Upper lobe of left lung (tissue), 6 donors: ENCODE results near the gene ELOVL4. TPM values are rescaled to one million over a fixed set of nuclear protein-coding genes. Genes with fewer than 3 reads are reported as not detected.
A peak's percentile ranks its signal among the peaks of the same experiment; 100 is the strongest.

Experiments
- ATAC-seq, 2 donors: fragments of 200-7000 bp; cut with Tn5 transposase; one replicate each; pipeline ENCODE4 v1.9.1; 2022; ENCODE audit warnings: mild to moderate bottlenecking in 2 of 2, moderate library complexity in 2 of 2; ENCODE audit not compliant: low FRiP score in 2 of 2
- DNase-seq, 2 donors: peaks; one replicate each; pipeline ENCODE4 v3.0.0-alpha.2; 2019 to 2020
- H3K27ac ChIP-seq, 4 donors: fragments of 200-600 bp; sonication (generic); one replicate each; pipeline ENCODE4 v1.5.1; 2016 to 2019
- H3K27me3 ChIP-seq, 4 donors: fragments of 200-600 bp; sonication (generic); one replicate each; pipeline ENCODE4 v1.5.1; 2017 to 2019
- H3K36me3 ChIP-seq, 4 donors: fragments of 200-600 bp; sonication (generic); one replicate each; pipeline ENCODE4 v1.5.1; 2016 to 2019
- H3K4me1 ChIP-seq, 4 donors: fragments of 200-600 bp; sonication (generic); one replicate each; pipeline ENCODE4 v1.5.1; 2018 to 2019
- H3K4me3 ChIP-seq, 4 donors: fragments of 200-600 bp; sonication (generic); one replicate each; pipeline ENCODE4 v1.5.1; 2017 to 2019; ENCODE audit warnings: mild to moderate bottlenecking in 2 of 4, moderate library complexity in 1 of 4
- H3K9me3 ChIP-seq, 4 donors: fragments of 200-600 bp; sonication (generic); one replicate each; pipeline ENCODE4 v1.5.1; 2018 to 2019
- CTCF ChIP-seq, 6 experiments: fragments of 450-650 bp in 4 of 6; fragments of 200-600 bp in 2 of 6; sonication (generic) in 2 of 6; IDR thresholded peaks; one replicate each; pipeline ENCODE4 v1.5.1; 2016 to 2019; ENCODE audit warnings: antibody characterized with exemption in 6 of 6
- EP300 ChIP-seq, 4 donors: sonication (generic); formaldehyde crosslinking; IDR thresholded peaks; one replicate each; pipeline ENCODE4 v1.5.1; 2017; ENCODE audit warnings: antibody characterized with exemption in 4 of 4, control low read depth in 2 of 4
- POLR2A ChIP-seq, 4 donors: fragments of 450-650 bp; IDR thresholded peaks; one replicate each; pipeline ENCODE4 v1.5.1; 2016 to 2017; ENCODE audit warnings: antibody characterized with exemption in 4 of 4, mild to moderate bottlenecking in 2 of 4
- POLR2AphosphoS5 ChIP-seq, 2 donors: sonication (generic); formaldehyde crosslinking; IDR thresholded peaks; one replicate each; pipeline ENCODE4 v1.5.1; 2017; ENCODE audit warnings: antibody characterized with exemption in 2 of 2
- WGBS, 2 donors: methylation state at CpG; one replicate each; pipeline ENCODE4 v1.1.5; 2017 to 2018; 5-methylcytosine and 5-hydroxymethylcytosine counted together
- total RNA-seq, 6 donors: library from RNA; depleted of rRNA in 4 of 6; stranded (reverse); fragments of >200 nt in 4 of 6; gene quantifications; one replicate each; pipeline versions ENCODE4 v1.1.0 to v1.2.1, GENCODE V29; 2016 to 2021
- donor health status: DM: no; HTN: no; CAD: no; lungs with moderate emphysema.
- donor health status: DM: no; HTN: yes; CAD: no; lungs with severe emphysema.

Gene ELOVL4
- under 1 TPM in 3 of 6 donors, not detected in 3; 0.17 to 0.49 (median 0.37) TPM for total RNA-seq

GRCh38 chr6:79947191-79948186 is at the start of gene ELOVL4:
Gene ELOVL4 (minus strand): TSS chr6:79947553. CDS start chr6:79947279, 274 bp downstream.
- TF ChIP-seq POLR2A (IDR thresholded peaks at IDR 0.05) (no peak), EP300 (IDR thresholded peaks at IDR 0.05) (no peak), CTCF (IDR thresholded peaks at IDR 0.05) (no peak), POLR2AphosphoS5 (IDR thresholded peaks at IDR 0.05) (no peak)
- Histone ChIP-seq H3K9me3 (no peaks in the 10 kb centered on the region), H3K27me3 (peaks cover 0 to 23% (median 10%) of the 10 kb centered on the region in 4 donors), H3K4me1 (peaks cover 13 to 20% (median 15%) of the 10 kb centered on the region in 4 donors), H3K36me3 (no peaks in the 10 kb centered on the region), H3K27ac (no peak within 1 kb of the TSS), H3K4me3 (peak within 1 kb of the TSS; percentile 38 to 55 (median 47))
- ATAC-seq, result peak; percentile 67 to 91
- DNase-seq, result peak in 1 of 2 donors; percentile 92
- 4% methylated on average over 21 to 57 of the region's 84 CpGs for WGBS, 2 donors

- no peaks in the 10 kb centered on the region for H3K4me1 ChIP-seq
- ATAC-seq, result no peak
- no peak for TF ChIP-seq CTCF (IDR thresholded peaks at IDR 0.05)
Measured at GRCh38 chr6:79993911-79994309, 46.6 kb upstream of the ELOVL4 start.

DNA sequence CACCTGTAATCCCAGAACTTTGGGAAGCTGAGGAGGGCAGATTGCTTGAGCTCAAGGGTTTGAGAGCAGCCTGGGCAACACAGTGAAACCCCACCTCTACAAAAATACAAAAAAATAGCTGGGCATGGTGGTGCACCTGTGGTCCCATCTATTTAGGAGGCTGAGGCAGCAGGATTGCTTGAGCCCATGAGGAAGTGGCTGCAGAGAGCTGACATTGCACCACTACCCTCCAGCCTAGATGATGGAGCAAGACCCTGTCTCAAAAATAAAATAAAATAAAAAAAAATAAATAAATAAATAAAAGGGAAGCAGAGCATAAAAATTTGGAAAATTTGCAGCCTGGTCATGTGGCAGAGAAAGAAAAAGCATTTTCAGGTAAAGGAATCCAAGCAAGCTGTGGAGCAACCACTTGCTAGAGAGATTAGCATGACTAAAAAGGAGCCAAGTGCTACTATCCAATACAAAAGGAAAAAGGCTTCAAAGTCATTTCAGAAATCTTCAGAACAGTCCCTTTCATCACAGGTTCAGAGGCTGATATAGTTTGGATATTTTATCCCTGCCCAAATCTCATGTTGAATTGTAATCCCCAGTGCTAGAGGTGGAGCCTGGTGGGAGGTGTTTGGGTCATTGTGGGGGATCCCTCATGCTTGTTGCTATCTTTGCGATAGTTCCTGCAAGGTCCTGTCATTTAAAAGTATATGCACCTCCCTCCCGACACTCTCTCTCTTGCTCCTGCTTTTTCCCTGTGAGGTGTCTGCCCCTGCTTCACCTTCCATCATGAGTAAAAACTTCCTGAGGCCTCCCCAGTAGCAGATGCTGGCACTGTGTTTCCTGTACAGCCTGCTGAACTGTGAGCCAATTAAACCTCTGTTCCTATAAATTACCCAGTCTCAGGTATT is 45.9 kb upstream of the ELOVL4 start:
- no peaks in the 10 kb centered on the region for H3K36me3 ChIP-seq
- TF ChIP-seq EP300 (IDR thresholded peaks at IDR 0.05), result no peak
- no peak for TF ChIP-seq CTCF (IDR thresholded peaks at IDR 0.05)
- TF ChIP-seq POLR2A (IDR thresholded peaks at IDR 0.05), result no peak
- no peak for TF ChIP-seq POLR2AphosphoS5 (IDR thresholded peaks at IDR 0.05)
- WGBS, 2 donors, result 67% methylated on average over 2 of the region's 2 CpGs
- ATAC-seq, result no peak
- H3K27ac ChIP-seq, result no peak overlapping the region
- H3K27me3 ChIP-seq, result no peaks in the 10 kb centered on the region
- no peak for DNase-seq
- no peak overlapping the region for H3K4me3 ChIP-seq
- no peaks in the 10 kb centered on the region for H3K4me1 ChIP-seq
- no peaks in the 10 kb centered on the region for H3K9me3 ChIP-seq

More at GRCh38 chr6:79993911-79994309, 46.6 kb upstream of the ELOVL4 start:
- no peaks in the 10 kb centered on the region for H3K9me3 ChIP-seq
- no peak overlapping the region for H3K4me3 ChIP-seq
- H3K27ac ChIP-seq, result no peak overlapping the region
- no peaks in the 10 kb centered on the region for H3K36me3 ChIP-seq
- DNase-seq, result no peak
- H3K27me3 ChIP-seq, result no peaks in the 10 kb centered on the region

- WGBS, 2 donors, result 92 to 96% methylated on average over 1 of the region's 1 CpG
- no peaks in the 10 kb centered on the region for H3K36me3 ChIP-seq
- H3K27me3 ChIP-seq, result no peaks in the 10 kb centered on the region
- H3K4me1 ChIP-seq, result no peaks in the 10 kb centered on the region
- no peak overlapping the region for H3K27ac ChIP-seq
- ATAC-seq (no peak), DNase-seq (no peak)
- H3K4me3 ChIP-seq, result no peak overlapping the region
- H3K9me3 ChIP-seq, result no peaks in the 10 kb centered on the region
- no peak for TF ChIP-seq POLR2AphosphoS5 (IDR thresholded peaks at IDR 0.05)
- TF ChIP-seq CTCF (IDR thresholded peaks at IDR 0.05), result no peak
- no peak for TF ChIP-seq EP300 (IDR thresholded peaks at IDR 0.05)
- no peak for TF ChIP-seq POLR2A (IDR thresholded peaks at IDR 0.05)
Measured at GRCh38 chr6:79989641-79990040, 42.3 kb upstream of the ELOVL4 start.
